IMR-90 (cell line): ENCODE measurements around the gene CTDP1. TPM values are rescaled to one million over a fixed set of nuclear protein-coding genes. Genes with fewer than 3 reads are reported as not detected.

ENCODE experiments used
- ATAC-seq: fragments of 200-7000 bp; cut with Tn5 transposase; 2 replicates; pipeline ENCODE4 v1.9.1; 2020; ENCODE audit warnings: low read depth, mild to moderate bottlenecking, moderate library complexity
- BruUV-seq: library from RNA; stranded (reverse); fragments of 400-500 nt; replicated peaks from 2 replicates; lab custom pipeline; 2021; lab: Mats Ljungman, UMichigan
- CTCF ChIA-PET: fragments of 300-600 bp; formaldehyde crosslinking; extraction: SDS; loops from one replicate; lab custom pipeline; 2021; ENCODE audit warnings: antibody characterized with exemption; lab: Yijun Ruan, JAX
- POLR2A ChIA-PET: fragments of 300-600 bp; sonication (Branson Sonifier 250); formaldehyde crosslinking; loops from one replicate; lab custom pipeline; 2022; ENCODE audit warnings: antibody characterized with exemption; ENCODE audit not compliant: unreplicated experiment; lab: Charles Lee
- DNase-seq: peaks from one replicate; pipeline ENCODE4 v3.0.0; 2013
- H2AFZ ChIP-seq: replicated peaks from 2 replicates; pipeline ENCODE3; 2013; ENCODE audit warnings: low read length, mild to moderate bottlenecking; ENCODE audit not compliant: poor library complexity
- H2AK5ac ChIP-seq: 2 replicates; pipeline ENCODE4 v1.6.1; 2013; ENCODE audit warnings: low read depth, low read length, inconsistent platforms
- H2AK9ac ChIP-seq: replicated peaks from 2 replicates; pipeline ENCODE3; 2013; ENCODE audit warnings: mild to moderate bottlenecking, low read depth, low read length, moderate library complexity; ENCODE audit not compliant: poor library complexity
- H2BK120ac ChIP-seq: 2 replicates; pipeline ENCODE4 v1.6.1; 2013; ENCODE audit warnings: low read depth, low read length, inconsistent platforms
- H2BK15ac ChIP-seq: 3 replicates; pipeline ENCODE4 v1.6.1; 2013; ENCODE audit warnings: low read depth, low read length, inconsistent platforms
- H2BK20ac ChIP-seq: 2 replicates; pipeline ENCODE4 v1.6.1; 2013; ENCODE audit warnings: low read depth, mild to moderate bottlenecking, inconsistent platforms, low read length, moderate library complexity
- H2BK5ac ChIP-seq: 2 replicates; pipeline ENCODE4 v1.6.1; 2013; ENCODE audit warnings: mild to moderate bottlenecking, low read depth, low read length, inconsistent platforms; ENCODE audit not compliant: poor library complexity, severe bottlenecking
- H3K14ac ChIP-seq: replicated peaks from 2 replicates; pipeline ENCODE4 v1.6.1; 2013; ENCODE audit warnings: low read depth, low read length, inconsistent platforms
- H3K18ac ChIP-seq: 2 replicates; pipeline ENCODE4 v1.6.1; 2013; ENCODE audit warnings: low read depth, low read length, control low read depth
- H3K23ac ChIP-seq: 2 replicates; pipeline ENCODE4 v1.6.1; 2013; ENCODE audit warnings: low read depth, low read length, inconsistent platforms
- H3K27ac ChIP-seq: 2 replicates; pipeline ENCODE4 v1.5.1; 2013; ENCODE audit warnings: mild to moderate bottlenecking, control low read depth, low read length; ENCODE audit not compliant: insufficient read depth
- H3K27me3 ChIP-seq: 2 replicates; pipeline ENCODE4 v1.6.1; 2013; ENCODE audit warnings: low read length; ENCODE audit not compliant: control insufficient read depth, insufficient read depth
- H3K36me3 ChIP-seq: 2 replicates; pipeline ENCODE4 v1.6.1; 2013; ENCODE audit warnings: low read length, mixed read lengths; ENCODE audit not compliant: control insufficient read depth, insufficient read depth
- H3K4ac ChIP-seq: 2 replicates; pipeline ENCODE4 v1.6.1; 2013; ENCODE audit warnings: low read depth, low read length, inconsistent platforms
- H3K4me1 ChIP-seq: 2 replicates; pipeline ENCODE4 v1.6.1; 2013; ENCODE audit warnings: low read length, mixed read lengths; ENCODE audit not compliant: control insufficient read depth, insufficient read depth
- H3K4me2 ChIP-seq: 2 replicates; pipeline ENCODE4 v1.6.1; 2013; ENCODE audit warnings: low read depth, mild to moderate bottlenecking, control low read depth, low read length, moderate library complexity
- H3K4me3 ChIP-seq: 2 replicates; pipeline ENCODE4 v1.5.1; 2013; ENCODE audit warnings: low read depth, mild to moderate bottlenecking, control low read depth, low read length, moderate library complexity; ENCODE audit not compliant: insufficient read depth
- H3K56ac ChIP-seq: 2 replicates; pipeline ENCODE4 v1.6.1; 2013; ENCODE audit warnings: low read length, inconsistent platforms; ENCODE audit not compliant: insufficient read depth; ENCODE audit errors: extremely low read depth
- H3K79me1 ChIP-seq, 2 experiments: 2 replicates each; pipeline ENCODE4 v1.6.1; 2013; ENCODE audit warnings: low read length in 2 of 2, inconsistent platforms in 1 of 2, low read depth in 1 of 2
- H3K9ac ChIP-seq: 2 replicates; pipeline ENCODE4 v1.6.1; 2013; ENCODE audit warnings: low read depth, low read length, control low read depth
- H3K9me1 ChIP-seq: 2 replicates; pipeline ENCODE4 v1.6.1; 2013; ENCODE audit warnings: low read length, inconsistent platforms; ENCODE audit not compliant: insufficient read depth
- H3K9me3 ChIP-seq: 2 replicates; pipeline ENCODE4 v1.6.1; 2013; ENCODE audit warnings: low read length; ENCODE audit not compliant: control insufficient read depth, insufficient read depth
- H4K20me1 ChIP-seq: 2 replicates; pipeline ENCODE4 v1.6.1; 2013; ENCODE audit warnings: low read length, inconsistent platforms; ENCODE audit not compliant: insufficient read depth
- H4K5ac ChIP-seq: 2 replicates; pipeline ENCODE4 v1.6.1; 2013; ENCODE audit warnings: mild to moderate bottlenecking, low read depth, low read length, control low read depth
- H4K8ac ChIP-seq, 2 experiments: 2 replicates each; pipeline ENCODE4 v1.6.1; 2013; ENCODE audit warnings: low read depth in 2 of 2, low read length in 2 of 2, control low read depth in 1 of 2, inconsistent platforms in 1 of 2
- H4K91ac ChIP-seq: 2 replicates; pipeline ENCODE4 v1.6.1; 2013; ENCODE audit warnings: low read depth, low read length, inconsistent platforms; ENCODE audit not compliant: insufficient read depth
- BHLHE40 ChIP-seq: fragments of 150-350 bp; IDR thresholded peaks from 2 replicates; pipeline ENCODE4 v1.6.1; 2016; ENCODE audit warnings: mild to moderate bottlenecking, low read depth, low read length
- CHD1 ChIP-seq: IDR thresholded peaks from 2 replicates; pipeline ENCODE4 v1.6.1; 2012; ENCODE audit warnings: low read depth, low read length, improper control_type of control experiment
- CTCF ChIP-seq: conservative IDR thresholded peaks from 2 replicates; pipeline ENCODE4 v1.5.1; 2012; ENCODE audit warnings: mild to moderate bottlenecking, low read depth, low read length, improper control_type of control experiment
- ELK1 ChIP-seq: fragments of 150-350 bp; IDR thresholded peaks from 2 replicates; pipeline ENCODE4 v1.6.1; 2016; ENCODE audit warnings: low read depth, mild to moderate bottlenecking, low read length, moderate library complexity, borderline replicate concordance
- FOS ChIP-seq: fragments of 150-350 bp; IDR thresholded peaks from 2 replicates; pipeline ENCODE4 v1.6.1; 2016; ENCODE audit warnings: low read depth, low read length
- MAFK ChIP-seq: IDR thresholded peaks from 2 replicates; pipeline ENCODE4 v1.6.1; 2012; ENCODE audit warnings: low read depth, low read length, improper control_type of control experiment
- POLR2A ChIP-seq: IDR thresholded peaks from 2 replicates; pipeline ENCODE4 v1.6.1; 2012; ENCODE audit warnings: mild to moderate bottlenecking, low read depth, low read length
- WGBS, 2 experiments: methylation state at CpG; one replicate each; pipeline versions ENCODE4 v1.1.5 to v1.1.7; 2013; ENCODE audit warnings: missing lambda C conversion rate in 2 of 2; ENCODE audit not compliant: insufficient read length in 1 of 2; ENCODE audit errors: extremely low coverage in 2 of 2; 5-methylcytosine and 5-hydroxymethylcytosine counted together
- dilution Hi-C: fragments of 300-500 bp; cut with HindIII; formaldehyde crosslinking; loops from one replicate; pipeline ENCODE4 v1.14.3; 2018; ENCODE audit warnings: low sequenced_read_pairs; ENCODE audit not compliant: unreplicated experiment
- in situ Hi-C: fragments of 300-500 bp; cut with MboI; formaldehyde crosslinking; loops from 3 replicates; pipeline ENCODE4 v1.14.3; 2019; ENCODE audit warnings: low sequenced_read_pairs, inconsistent platforms, mixed read lengths
- intact Hi-C: fragments of 100-400 bp; cut with micrococcal nuclease; formaldehyde crosslinking; loops from 2 replicates; pipeline ENCODE4 v1.10.0; 2022
- polyA plus RNA-seq, 3 experiments: library from polyadenylated mRNA; depleted of rRNA; stranded (reverse); fragments of >200 nt; gene quantifications; 2 replicates each; pipeline ENCODE4 v1.2.3, GENCODE V29; 2012; ENCODE audit warnings: low replicate concordance in 1 of 3
- total RNA-seq: library from RNA; depleted of rRNA; stranded (reverse); fragments of >200 nt; gene quantifications from 2 replicates; pipeline ENCODE4 v1.2.3, GENCODE V29; 2012

Gene CTDP1
- total and polyA plus RNA-seq, 2 of the 4 experiments (the other 2 are of a cell fraction), result 13.4 to 17.6 TPM

- no peak overlapping the region for H3K14ac ChIP-seq
- no peak overlapping the region for H3K23ac ChIP-seq
- no peak for ATAC-seq
- no peaks in the 10 kb centered on the region for H3K4me1 ChIP-seq
- no peak overlapping the region for H2AK5ac ChIP-seq
- no peak overlapping the region for H3K4me2 ChIP-seq
- H2BK120ac ChIP-seq, result no peak overlapping the region
- no peak overlapping the region for H3K18ac ChIP-seq
- no peak overlapping the region for H4K5ac ChIP-seq
- H3K36me3 ChIP-seq, result peaks cover 59% of the 10 kb centered on the region
- H2AFZ ChIP-seq, result no peak overlapping the region
- no peak overlapping the region for H4K91ac ChIP-seq
- no peaks in the 10 kb centered on the region for H4K20me1 ChIP-seq
- peaks cover 20 to 61% of the 10 kb centered on the region in 2 experiments for H3K79me1 ChIP-seq
- no peak overlapping the region for H3K4ac ChIP-seq
- TF ChIP-seq CTCF (no peak), FOS (no peak), CHD1 (no peak), BHLHE40 (no peak), POLR2A (no peak), ELK1 (no peak), MAFK (no peak)
- no peak overlapping the region for H3K4me3 ChIP-seq
- no TSS peak for BruUV-seq
- H2BK5ac ChIP-seq, result no peak overlapping the region
- no peak overlapping the region for H3K56ac ChIP-seq
- WGBS, 2 experiments, result 94% methylated on average over 8 of the region's 13 CpGs; no CpG with 5 or more reads in 1 of the 2 experiments
- in situ Hi-C loops (no loop called here), intact Hi-C loops (no loop called here), dilution Hi-C loops (no loop called here)
- ChIA-PET POLR2A (no interaction called here), CTCF (no interaction called here)
- no peak overlapping the region for H3K9ac ChIP-seq
- no peaks in the 10 kb centered on the region for H3K27me3 ChIP-seq
- H3K9me1 ChIP-seq, result peaks cover 3% of the 10 kb centered on the region
- no peak overlapping the region for H4K8ac ChIP-seq
- peaks cover 2% of the 10 kb centered on the region; the same call in 1 of the 2 replicates for H3K9me3 ChIP-seq
- no peak overlapping the region for H2BK15ac ChIP-seq
- no peak overlapping the region for H2AK9ac ChIP-seq
- no peak for DNase-seq
- no peak overlapping the region for H2BK20ac ChIP-seq
- no peak overlapping the region for H3K27ac ChIP-seq
Observed at GRCh38 chr18:79723036-79723435, 43.4 kb downstream of the CTDP1 start.
